SKM-1 treated with dmso at 0.1 percent for 144 hours (cell line): ENCODE data around the gene ADIPOR2.

Experiments
- DNase-seq: peaks from one replicate; lab custom pipeline; 2025; ENCODE audit not compliant: unreplicated experiment; lab: John Stamatoyannopoulos, UW

Gene ADIPOR2

GRCh38 chr12:1826867-1827705 is 136.2 kb downstream of the ADIPOR2 start:
- no peak for DNase-seq

- no peak for DNase-seq
These were observed 137.2 kb downstream of the ADIPOR2 start for GRCh38 chr12:1827826-1828805.

- DNase-seq = no peak
These were observed 138.0 kb downstream of the ADIPOR2 start for GRCh38 chr12:1828856-1829255.

GRCh38 chr12:1829306-1829900 is 138.5 kb downstream of the ADIPOR2 start:
- DNase-seq = no peak

GRCh38 chr12:1830401-1830845 is 139.6 kb downstream of the ADIPOR2 start:
- DNase-seq = no peak

GRCh38 chr12:1830981-1831963 is 140.4 kb downstream of the ADIPOR2 start:
- no peak for DNase-seq

- DNase-seq = no peak
These were observed 142.1 kb downstream of the ADIPOR2 start for GRCh38 chr12:1832801-1833595.

- DNase-seq = no peak
These were observed 142.7 kb downstream of the ADIPOR2 start for GRCh38 chr12:1833596-1834028.

- no peak for DNase-seq
These were observed 143.5 kb downstream of the ADIPOR2 start for GRCh38 chr12:1834186-1834925.

GRCh38 chr12:1835211-1836131 is 144.6 kb downstream of the ADIPOR2 start:
- DNase-seq = no peak

GRCh38 chr12:1836241-1836803 is 145.5 kb downstream of the ADIPOR2 start:
- DNase-seq = no peak

- no peak for DNase-seq
These were observed 146.1 kb downstream of the ADIPOR2 start for GRCh38 chr12:1836854-1837421.

GRCh38 chr12:1837541-1838204 is 146.8 kb downstream of the ADIPOR2 start:
- DNase-seq = no peak
